ENCODE results near the gene CAMKMT. TPM values are rescaled to one million over a fixed set of nuclear protein-coding genes. Genes with fewer than 3 reads are reported as not detected.

The CAMKMT gene
- total and polyA plus RNA-seq, 9 of the 15 experiments (the other 6 are each of a cell fraction or from before 2014, with no cell fraction given): 1.6 to 15.3 (median 7.4) TPM

GRCh38 chr2:44549099-44549471 is 187.3 kb downstream of the CAMKMT start:
- ChIA-PET POLR2A (interaction anchor here (0.6 to 0.7 kb wide), 2 partner anchors 505 to 825 kb away, joined by 3 read pairs; no protein-coding TSS in a partner anchor), CTCF (ENCODE audit: low intra/inter-chr PET ratio) (no interaction called here)
- TF ChIP-seq ZBED1 (IDR thresholded peaks at IDR 0.05) (no peak), ZNF589 (CRISPR knock-in tag; IDR thresholded peaks at IDR 0.05; ENCODE audit: low read depth) (no peak), CEBPZ (IDR thresholded peaks at IDR 0.05; ENCODE audit: borderline replicate concordance, low read depth, low read length) (no peak), THRAP3 (IDR thresholded peaks at IDR 0.05; ENCODE audit: borderline replicate concordance) (no peak), THAP12 (CRISPR knock-in tag; IDR thresholded peaks at IDR 0.05) (no peak), KDM1A (IDR thresholded peaks at IDR 0.05) (no peak), NFE2L1 (tag; IDR thresholded peaks at IDR 0.05; ENCODE audit: borderline replicate concordance, low read depth) (no peak), ZBTB8A (IDR thresholded peaks at IDR 0.05; ENCODE audit: partially characterized antibody) (no peak), U2AF2 (optimal IDR thresholded peaks at IDR 0.05; ENCODE audit: low read depth, low read length) (no peak), MAFF (IDR thresholded peaks at IDR 0.05; ENCODE audit: low read length) (no peak), ZNF384 (IDR thresholded peaks at IDR 0.05; ENCODE audit: low read depth, low read length) (no peak)
- intact Hi-C loops (cut with micrococcal nuclease): no loop called here
- H3K4me2 ChIP-seq (ENCODE audit: insufficient read depth, low read length): no peak overlapping the region
- BruUV-seq (replicated peaks): no TSS peak
- H4K20me1 ChIP-seq (replicated peaks; ENCODE audit: control insufficient read depth, insufficient read depth, low read length): no peaks in the 10 kb centered on the region
- no peaks in the 10 kb centered on the region for H3K36me3 ChIP-seq (ENCODE audit: control insufficient read depth, insufficient read depth, low read length)
- FAIRE-seq (no peak), DNase-seq (ENCODE audit: extremely low read depth in 1 of 4, low spot score in 3 of 4) (no peak), ATAC-seq (no peak)
- no peaks in the 10 kb centered on the region for H3K9me3 ChIP-seq (replicated peaks; ENCODE audit: control insufficient read depth, insufficient read depth, low read depth, low read length)
- in situ Hi-C loops (cut with MboI): no loop called here
- no peaks in the 10 kb centered on the region for H3K79me2 ChIP-seq (ENCODE audit: control insufficient read depth, insufficient read depth, low read length)
- peaks cover 2 to 5% of the 10 kb centered on the region in 2 experiments; a peak in 2 of 5 replicates for H3K4me1 ChIP-seq (replicated peaks in 1 of 2; ENCODE audit: control insufficient read depth in 2 of 2, insufficient read depth in 2 of 2, low read length in 2 of 2)
- H3K27me3 ChIP-seq (ENCODE audit: control insufficient read depth in 2 of 2, insufficient read depth in 2 of 2, low read length in 2 of 2): no peaks in the 10 kb centered on the region
- no peak overlapping the region for H3K27ac ChIP-seq (ENCODE audit: extremely low read depth, low read depth, low read length)
- 91% methylated on average over 1 of the region's 1 CpG for WGBS (ENCODE audit: insufficient coverage, low coverage, missing lambda C conversion rate)
- H3K9ac ChIP-seq (ENCODE audit: insufficient read depth in 1 of 2, low read depth in 2 of 2, low read length in 2 of 2): no peak overlapping the region
- H2AFZ ChIP-seq (ENCODE audit: low read depth, low read length): no peak overlapping the region
- no peaks in the 10 kb centered on the region for H3K9me1 ChIP-seq (ENCODE audit: control insufficient read depth, insufficient read depth, low read length)
- H3K4me3 ChIP-seq: no peak overlapping the region
